Keratinocyte (primary cell): ENCODE data around the gene KAT5. TPM values are rescaled to one million over a fixed set of nuclear protein-coding genes. Genes with fewer than 3 reads are reported as not detected.
"Not testable (repeated sequence)": the region's sequence is repeated elsewhere in the genome, so short reads cannot be mapped to it uniquely, and the experiment has no call there.

Experiments
- DNase-seq: peaks from one replicate; pipeline ENCODE4 v3.0.0-alpha.2; 2011; ENCODE audit warnings: low read depth, missing footprints, low spot score
- FAIRE-seq: peaks from 2 replicates; lab custom pipeline; 2011; peaks lifted over from hg19 to GRCh38; lab: Jason Lieb, UNC
- H2AFZ ChIP-seq: 2 replicates; pipeline ENCODE4 v1.6.0; 2012; ENCODE audit warnings: low read length, control low read depth, inconsistent platforms; ENCODE audit not compliant: control insufficient read depth
- H3K27ac ChIP-seq: 2 replicates; pipeline ENCODE4 v1.5.1; 2011; ENCODE audit warnings: low read length; ENCODE audit not compliant: control insufficient read depth, insufficient read depth
- H3K27me3 ChIP-seq: 3 replicates; pipeline ENCODE4 v1.6.0; 2011; ENCODE audit warnings: low read length; ENCODE audit not compliant: control insufficient read depth, insufficient read depth; ENCODE audit errors: extremely low read depth
- H3K36me3 ChIP-seq, 2 experiments: 2 replicates in 1 of 2; 3 replicates in 1 of 2; pipeline ENCODE4 v1.5.1; 2011; ENCODE audit warnings: low read length in 2 of 2, mild to moderate bottlenecking in 1 of 2; ENCODE audit not compliant: control insufficient read depth in 2 of 2, insufficient read depth in 2 of 2; ENCODE audit errors: extremely low read depth in 1 of 2
- H3K4me1 ChIP-seq: 3 replicates; pipeline ENCODE4 v1.5.1; 2011; ENCODE audit warnings: low read length; ENCODE audit not compliant: control insufficient read depth, insufficient read depth; ENCODE audit errors: extremely low read depth
- H3K4me2 ChIP-seq: 3 replicates; pipeline ENCODE4 v1.6.0; 2011; ENCODE audit warnings: low read depth, low read length; ENCODE audit not compliant: control insufficient read depth, insufficient read depth; ENCODE audit errors: extremely low read depth
- H3K4me3 ChIP-seq, 3 experiments: fragments of 200-600 bp in 1 of 3; sonication (generic) in 1 of 3; 2 replicates in 2 of 3; 3 replicates in 1 of 3; pipeline ENCODE4 v1.5.1; 2011 to 2016; ENCODE audit warnings: low read length in 3 of 3, mild to moderate bottlenecking in 3 of 3, control low read depth in 2 of 3, inconsistent platforms in 1 of 3, low read depth in 1 of 3, mixed read lengths in 1 of 3, mixed run types in 1 of 3, moderate library complexity in 1 of 3; ENCODE audit not compliant: control insufficient read depth in 2 of 3, insufficient read depth in 2 of 3; ENCODE audit errors: extremely low read depth in 1 of 3
- H3K79me2 ChIP-seq: 2 replicates; pipeline ENCODE4 v1.6.0; 2012; ENCODE audit warnings: low read length; ENCODE audit not compliant: control insufficient read depth, insufficient read depth
- H3K9ac ChIP-seq: 3 replicates; pipeline ENCODE4 v1.6.0; 2011; ENCODE audit warnings: low read length; ENCODE audit not compliant: control insufficient read depth, insufficient read depth; ENCODE audit errors: extremely low read depth
- H3K9me1 ChIP-seq: 3 replicates; pipeline ENCODE4 v1.6.0; 2011; ENCODE audit warnings: low read length; ENCODE audit not compliant: control insufficient read depth, insufficient read depth; ENCODE audit errors: extremely low read depth
- H3K9me3 ChIP-seq: 2 replicates; pipeline ENCODE4 v1.5.1; 2012; ENCODE audit warnings: low read depth, low read length; ENCODE audit not compliant: control insufficient read depth
- H4K20me1 ChIP-seq: 3 replicates; pipeline ENCODE4 v1.6.0; 2011; ENCODE audit warnings: low read length; ENCODE audit not compliant: control insufficient read depth, insufficient read depth; ENCODE audit errors: extremely low read depth
- EZH2 ChIP-seq: IDR thresholded peaks from one replicate; pipeline ENCODE4 v1.6.1; 2012; ENCODE audit warnings: inconsistent platforms, mild to moderate bottlenecking, low read length, moderate library complexity
- dilution Hi-C: fragments of 300-500 bp; cut with MboI; formaldehyde crosslinking; loops from one replicate; pipeline ENCODE4 v1.7.0; 2020; ENCODE audit warnings: low sequenced_read_pairs; ENCODE audit not compliant: extremely low pct_ligation_motif_present
- polyA plus RNA-seq, 5 experiments: library from polyadenylated mRNA; depleted of rRNA in 3 of 5; stranded (reverse) in 3 of 5; stranded (forward) in 1 of 5; unstranded in 1 of 5; fragments of >200 nt; gene quantifications; 1 replicate in 1 of 5; 2 replicates in 3 of 5; 3 replicates in 1 of 5; pipeline versions ENCODE4 v1.2.1 to v1.2.3, GENCODE V29; 2011 to 2012; ENCODE audit warnings: missing spikeins in 2 of 5, low read depth in 1 of 5, low replicate concordance in 1 of 5
- TF ChIP-seq, protein P1 (sequence below), 3 experiments: IDR thresholded peaks in 1 of 3; conservative IDR thresholded peaks in 1 of 3; optimal IDR thresholded peaks in 1 of 3; 2 replicates in 2 of 3; 3 replicates in 1 of 3; pipeline versions ENCODE3 to v1.5.1; 2011; ENCODE audit warnings: low read length in 3 of 3, mild to moderate bottlenecking in 3 of 3, moderate library complexity in 2 of 3, control low read depth in 1 of 3, inconsistent platforms in 1 of 3; ENCODE audit not compliant: insufficient read depth in 2 of 3; ENCODE audit errors: extremely low read depth in 1 of 3

Gene KAT5
- polyA plus RNA-seq, 1 donor (not counting 4 experiments of a cell fraction or from before 2014, with no cell fraction given), result 26.8 TPM

- no peak for FAIRE-seq
- H3K9ac ChIP-seq, result no peak overlapping the region
- no peak overlapping the region for H3K4me3 ChIP-seq
- H3K36me3 ChIP-seq, result no peaks in the 10 kb centered on the region
- no peaks in the 10 kb centered on the region for H3K9me1 ChIP-seq
- H3K4me2 ChIP-seq, result no peak overlapping the region
- DNase-seq, result no peak
- no peak overlapping the region for H2AFZ ChIP-seq
- no peak overlapping the region for H3K27ac ChIP-seq
- H3K4me1 ChIP-seq, result no peaks in the 10 kb centered on the region
- H3K79me2 ChIP-seq, result no peaks in the 10 kb centered on the region
- H4K20me1 ChIP-seq, result no peaks in the 10 kb centered on the region
- TF ChIP-seq, protein P1, sequence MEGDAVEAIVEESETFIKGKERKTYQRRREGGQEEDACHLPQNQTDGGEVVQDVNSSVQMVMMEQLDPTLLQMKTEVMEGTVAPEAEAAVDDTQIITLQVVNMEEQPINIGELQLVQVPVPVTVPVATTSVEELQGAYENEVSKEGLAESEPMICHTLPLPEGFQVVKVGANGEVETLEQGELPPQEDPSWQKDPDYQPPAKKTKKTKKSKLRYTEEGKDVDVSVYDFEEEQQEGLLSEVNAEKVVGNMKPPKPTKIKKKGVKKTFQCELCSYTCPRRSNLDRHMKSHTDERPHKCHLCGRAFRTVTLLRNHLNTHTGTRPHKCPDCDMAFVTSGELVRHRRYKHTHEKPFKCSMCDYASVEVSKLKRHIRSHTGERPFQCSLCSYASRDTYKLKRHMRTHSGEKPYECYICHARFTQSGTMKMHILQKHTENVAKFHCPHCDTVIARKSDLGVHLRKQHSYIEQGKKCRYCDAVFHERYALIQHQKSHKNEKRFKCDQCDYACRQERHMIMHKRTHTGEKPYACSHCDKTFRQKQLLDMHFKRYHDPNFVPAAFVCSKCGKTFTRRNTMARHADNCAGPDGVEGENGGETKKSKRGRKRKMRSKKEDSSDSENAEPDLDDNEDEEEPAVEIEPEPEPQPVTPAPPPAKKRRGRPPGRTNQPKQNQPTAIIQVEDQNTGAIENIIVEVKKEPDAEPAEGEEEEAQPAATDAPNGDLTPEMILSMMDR (optimal IDR thresholded peaks at IDR 0.05 in 1 of 3, IDR thresholded peaks at IDR 0.05 in 1 of 3, conservative IDR thresholded peaks at IDR 0.05 in 1 of 3; ENCODE audit: extremely low read depth in 1 of 3, insufficient read depth in 2 of 3, low read length in 3 of 3), result no peak
- TF ChIP-seq EZH2, result no peak
- dilution Hi-C loops, result no loop called here
- H3K27me3 ChIP-seq, result no peaks in the 10 kb centered on the region
- H3K9me3 ChIP-seq, result no peaks in the 10 kb centered on the region
These were observed 8.2 kb upstream of the KAT5 start for GRCh38 chr11:65703846-65704245.

DNA sequence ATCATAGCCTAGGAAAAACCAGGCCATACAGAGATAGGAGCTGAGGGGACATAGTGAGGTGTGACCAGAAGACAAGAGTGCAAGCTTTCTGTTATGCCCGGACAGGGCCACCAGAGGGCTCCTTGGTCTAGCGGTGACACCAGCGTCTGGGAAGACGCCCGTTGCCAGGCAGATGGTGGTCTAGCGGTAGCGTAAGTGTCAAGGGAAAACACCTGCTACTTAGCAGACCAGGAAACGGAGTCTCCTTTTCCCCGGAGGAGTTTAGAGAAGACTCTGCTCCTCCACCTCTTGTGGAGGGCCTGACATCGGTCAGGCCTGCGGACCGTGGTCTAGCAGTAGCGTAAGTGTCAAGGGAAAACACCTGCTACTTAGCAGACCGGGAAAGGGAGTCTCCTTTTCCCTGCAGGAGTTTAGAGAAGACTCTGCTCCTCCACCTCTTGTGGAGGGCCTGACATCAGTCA lies 5.7 kb upstream of the KAT5 start:
- H4K20me1 ChIP-seq, H3K9ac ChIP-seq, H3K9me3 ChIP-seq, H3K4me2 ChIP-seq, H3K79me2 ChIP-seq, dilution Hi-C loops, FAIRE-seq, H3K36me3 ChIP-seq, H2AFZ ChIP-seq, H3K27me3 ChIP-seq, H3K27ac ChIP-seq, H3K4me1 ChIP-seq, H3K4me3 ChIP-seq, H3K9me1 ChIP-seq, DNase-seq: not testable (repeated sequence)
- TF ChIP-seq, protein P1 (optimal IDR thresholded peaks at IDR 0.05 in 1 of 3, IDR thresholded peaks at IDR 0.05 in 1 of 3, conservative IDR thresholded peaks at IDR 0.05 in 1 of 3; ENCODE audit: extremely low read depth in 1 of 3, insufficient read depth in 2 of 3, low read length in 3 of 3), result peak; percentile 10 to 50 (median 36)

DNA sequence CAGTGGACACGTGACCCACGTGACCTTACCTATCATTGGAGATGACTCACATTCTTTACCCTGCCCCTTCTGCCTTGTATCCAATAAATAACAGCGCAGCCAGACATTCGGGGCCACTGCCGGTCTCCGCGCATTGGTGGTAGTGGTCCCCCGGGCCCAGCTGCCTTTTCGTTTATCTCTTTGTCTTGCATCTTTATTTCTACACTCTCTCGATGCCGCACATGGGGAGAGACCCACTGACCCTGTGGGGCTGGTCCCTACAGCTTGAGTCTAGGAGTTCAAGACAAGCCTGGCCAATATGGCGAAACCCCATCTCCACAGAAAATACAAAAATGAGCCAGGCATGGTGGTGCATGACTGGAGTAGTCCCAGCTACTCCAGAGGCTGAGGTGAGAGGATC lies 5.0 kb upstream of the KAT5 start:
- H3K4me1 ChIP-seq, H3K27me3 ChIP-seq, H3K9ac ChIP-seq, H3K4me2 ChIP-seq, H3K9me3 ChIP-seq, H3K36me3 ChIP-seq, H3K79me2 ChIP-seq, H2AFZ ChIP-seq, FAIRE-seq, dilution Hi-C loops, H3K27ac ChIP-seq, H3K9me1 ChIP-seq, H4K20me1 ChIP-seq, H3K4me3 ChIP-seq, DNase-seq: not testable (repeated sequence)
